ENCODE data around the gene YTHDF2. TPM values are rescaled to one million over a fixed set of nuclear protein-coding genes. Genes with fewer than 3 reads are reported as not detected.

YTHDF2 gene
- total and polyA plus RNA-seq, 2 of the 13 experiments (the other 11 are each of a cell fraction or from before 2014, with no cell fraction given), result 48.4 to 59.6 TPM

DNA sequence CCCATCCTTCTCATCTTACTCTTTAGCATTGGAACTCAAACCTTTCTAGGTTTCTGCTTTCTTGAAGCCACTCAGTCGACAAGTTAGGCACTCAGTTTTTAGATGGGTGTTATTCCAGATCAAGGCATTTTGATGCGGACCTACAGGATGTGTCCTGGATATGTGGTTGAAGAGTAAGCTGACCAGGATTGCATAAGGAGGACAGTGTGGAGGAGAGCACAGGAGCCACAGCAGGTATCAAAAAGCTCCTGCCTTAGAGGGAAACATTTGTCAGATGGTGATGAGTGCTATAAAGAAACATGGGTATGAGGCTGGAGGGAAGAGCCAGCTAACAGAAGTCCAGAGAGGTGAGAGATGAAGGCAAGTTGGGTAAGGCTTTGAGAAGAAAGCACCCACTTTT is 41.3 kb downstream of the YTHDF2 start:
- POLR2A ChIA-PET, result no interaction called here
- Histone ChIP-seq H4K20me1 (ENCODE audit: insufficient read depth, low read length) (no peaks in the 10 kb centered on the region), H3K36me3 (replicated peaks in 1 of 2; ENCODE audit: control insufficient read depth in 1 of 2, insufficient read depth in 2 of 2, low read length in 2 of 2) (no peaks in the 10 kb centered on the region; a peak in 1 of 5 replicates), H3K4me2 (ENCODE audit: low read depth, low read length) (no peak overlapping the region), H3K4me3 (replicated peaks in 1 of 3; ENCODE audit: insufficient read depth in 1 of 3, low read depth in 2 of 3, low read length in 3 of 3) (no peak overlapping the region), H2AFZ (ENCODE audit: low read length) (no peak overlapping the region), H3K79me2 (ENCODE audit: insufficient read depth, low read length) (no peaks in the 10 kb centered on the region), H3K9me3 (ENCODE audit: low read length) (no peaks in the 10 kb centered on the region), H3K4me1 (ENCODE audit: insufficient read depth, low read length) (peaks cover 32% of the 10 kb centered on the region), H3K9ac (ENCODE audit: insufficient read depth, low read depth, low read length) (no peak overlapping the region), H3K27me3 (ENCODE audit: control insufficient read depth in 1 of 2, insufficient read depth in 2 of 2, low read length in 2 of 2) (peaks cover 0 to 9% of the 10 kb centered on the region in 2 experiments; a peak in 2 of 5 replicates), H3K27ac (ENCODE audit: extremely low read length, insufficient read depth, low read length) (no peak overlapping the region)
- 0% methylated on average over 2 of the region's 2 CpGs for WGBS (ENCODE audit: low lambda C conversion rate)
- FAIRE-seq, result no peak
- CTCF ChIA-PET (ENCODE audit: low intra/inter-chr PET ratio, low total read pairs), result no interaction called here
- in situ Hi-C loops (cut with HindIII; ENCODE audit: extremely low pct_ligation_motif_present, low pct_unique_long_range_greater_than_20kb) (loop anchor here (25.0 kb wide), 1 partner anchor 259 kb away; no protein-coding TSS in a partner anchor), intact Hi-C loops (cut with micrococcal nuclease; ENCODE audit: unreplicated experiment) (no loop called here)
- no peak for DNase-seq (ENCODE audit: low spot score)
- TF ChIP-seq ZNF569 (CRISPR knock-in tag; IDR thresholded peaks at IDR 0.05; ENCODE audit: borderline replicate concordance) (no peak), PCBP2 (optimal IDR thresholded peaks at IDR 0.05; ENCODE audit: low read depth, low read length, poor library complexity, severe bottlenecking) (no peak), ZNF782 (CRISPR knock-in tag; IDR thresholded peaks at IDR 0.05; ENCODE audit: borderline replicate concordance) (no peak)
- no TSS peak for BruUV-seq (replicated peaks)
- peak; percentile 12; the same call in 1 of the 3 replicates for ATAC-seq

DNA sequence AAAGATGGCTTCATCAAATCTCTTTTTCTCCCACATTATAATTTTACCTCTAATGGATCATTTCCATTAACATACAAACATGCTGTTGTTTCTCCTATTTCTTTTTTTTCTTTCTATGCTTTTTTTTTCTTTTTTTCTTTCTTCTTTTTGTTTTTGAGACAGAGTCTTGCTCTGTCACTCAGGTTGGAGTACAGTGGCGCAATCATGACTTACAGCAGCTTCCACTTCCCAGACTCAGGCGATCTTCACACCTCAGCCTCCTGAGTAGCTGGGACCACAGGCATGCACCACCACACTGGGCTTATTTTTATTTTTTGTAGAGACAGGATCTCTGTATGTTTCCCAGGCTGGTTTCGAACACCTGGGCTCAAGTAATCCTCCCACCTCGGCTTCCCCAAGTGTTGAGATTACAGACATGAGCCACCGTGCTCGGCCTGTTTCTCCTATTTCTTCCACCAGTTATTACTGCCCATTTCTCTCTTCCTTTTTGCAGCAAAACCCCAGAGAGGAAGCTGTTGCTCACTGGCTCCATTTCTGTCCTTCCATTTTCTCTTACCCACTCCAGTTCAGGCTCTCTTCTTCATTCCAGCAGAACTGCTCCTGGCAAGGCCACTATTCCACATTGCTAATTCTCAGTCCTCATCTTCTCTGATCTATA is 43.1 kb downstream of the YTHDF2 start:
- no peak overlapping the region for H3K4me3 ChIP-seq (replicated peaks in 1 of 3; ENCODE audit: insufficient read depth in 1 of 3, low read depth in 2 of 3, low read length in 3 of 3)
- no peak overlapping the region for H2AFZ ChIP-seq (ENCODE audit: low read length)
- no peak for FAIRE-seq
- no peak for ATAC-seq
- BruUV-seq (replicated peaks), result no TSS peak
- H3K79me2 ChIP-seq (ENCODE audit: insufficient read depth, low read length), result no peaks in the 10 kb centered on the region
- no peak overlapping the region for H3K9ac ChIP-seq (ENCODE audit: insufficient read depth, low read depth, low read length)
- CTCF ChIA-PET (ENCODE audit: low intra/inter-chr PET ratio, low total read pairs), result no interaction called here
- in situ Hi-C loops (cut with HindIII; ENCODE audit: extremely low pct_ligation_motif_present, low pct_unique_long_range_greater_than_20kb), result loop anchor here (25.0 kb wide), 1 partner anchor 257 kb away; no protein-coding TSS in a partner anchor
- WGBS (ENCODE audit: low lambda C conversion rate), result 63% methylated on average over 6 of the region's 6 CpGs
- no peaks in the 10 kb centered on the region for H4K20me1 ChIP-seq (ENCODE audit: insufficient read depth, low read length)
- no peaks in the 10 kb centered on the region for H3K9me3 ChIP-seq (ENCODE audit: low read length)
- DNase-seq (ENCODE audit: low spot score), result no peak
- H3K4me2 ChIP-seq (ENCODE audit: low read depth, low read length), result no peak overlapping the region
- H3K27ac ChIP-seq (ENCODE audit: extremely low read length, insufficient read depth, low read length), result no peak overlapping the region
- H3K4me1 ChIP-seq (ENCODE audit: insufficient read depth, low read length), result peaks cover 32% of the 10 kb centered on the region
- H3K36me3 ChIP-seq (replicated peaks in 1 of 2; ENCODE audit: control insufficient read depth in 1 of 2, insufficient read depth in 2 of 2, low read length in 2 of 2), result no peaks in the 10 kb centered on the region
- peaks cover 0 to 9% of the 10 kb centered on the region in 2 experiments; a peak in 2 of 5 replicates for H3K27me3 ChIP-seq (ENCODE audit: control insufficient read depth in 1 of 2, insufficient read depth in 2 of 2, low read length in 2 of 2)
- intact Hi-C loops (cut with micrococcal nuclease; ENCODE audit: unreplicated experiment), result no loop called here
- POLR2A ChIA-PET, result no interaction called here
- TF ChIP-seq ZFP36L2 (CRISPR knock-in tag; IDR thresholded peaks at IDR 0.05), result no peak
- no peak for TF ChIP-seq MTF2 (CRISPR knock-in tag; IDR thresholded peaks at IDR 0.05; ENCODE audit: borderline replicate concordance)
- no peak for TF ChIP-seq ZFP1 (CRISPR knock-in tag; IDR thresholded peaks at IDR 0.05)
- no peak for TF ChIP-seq TCF7L2 (IDR thresholded peaks at IDR 0.05; ENCODE audit: low read depth, low read length)
- TF ChIP-seq, protein P1, sequence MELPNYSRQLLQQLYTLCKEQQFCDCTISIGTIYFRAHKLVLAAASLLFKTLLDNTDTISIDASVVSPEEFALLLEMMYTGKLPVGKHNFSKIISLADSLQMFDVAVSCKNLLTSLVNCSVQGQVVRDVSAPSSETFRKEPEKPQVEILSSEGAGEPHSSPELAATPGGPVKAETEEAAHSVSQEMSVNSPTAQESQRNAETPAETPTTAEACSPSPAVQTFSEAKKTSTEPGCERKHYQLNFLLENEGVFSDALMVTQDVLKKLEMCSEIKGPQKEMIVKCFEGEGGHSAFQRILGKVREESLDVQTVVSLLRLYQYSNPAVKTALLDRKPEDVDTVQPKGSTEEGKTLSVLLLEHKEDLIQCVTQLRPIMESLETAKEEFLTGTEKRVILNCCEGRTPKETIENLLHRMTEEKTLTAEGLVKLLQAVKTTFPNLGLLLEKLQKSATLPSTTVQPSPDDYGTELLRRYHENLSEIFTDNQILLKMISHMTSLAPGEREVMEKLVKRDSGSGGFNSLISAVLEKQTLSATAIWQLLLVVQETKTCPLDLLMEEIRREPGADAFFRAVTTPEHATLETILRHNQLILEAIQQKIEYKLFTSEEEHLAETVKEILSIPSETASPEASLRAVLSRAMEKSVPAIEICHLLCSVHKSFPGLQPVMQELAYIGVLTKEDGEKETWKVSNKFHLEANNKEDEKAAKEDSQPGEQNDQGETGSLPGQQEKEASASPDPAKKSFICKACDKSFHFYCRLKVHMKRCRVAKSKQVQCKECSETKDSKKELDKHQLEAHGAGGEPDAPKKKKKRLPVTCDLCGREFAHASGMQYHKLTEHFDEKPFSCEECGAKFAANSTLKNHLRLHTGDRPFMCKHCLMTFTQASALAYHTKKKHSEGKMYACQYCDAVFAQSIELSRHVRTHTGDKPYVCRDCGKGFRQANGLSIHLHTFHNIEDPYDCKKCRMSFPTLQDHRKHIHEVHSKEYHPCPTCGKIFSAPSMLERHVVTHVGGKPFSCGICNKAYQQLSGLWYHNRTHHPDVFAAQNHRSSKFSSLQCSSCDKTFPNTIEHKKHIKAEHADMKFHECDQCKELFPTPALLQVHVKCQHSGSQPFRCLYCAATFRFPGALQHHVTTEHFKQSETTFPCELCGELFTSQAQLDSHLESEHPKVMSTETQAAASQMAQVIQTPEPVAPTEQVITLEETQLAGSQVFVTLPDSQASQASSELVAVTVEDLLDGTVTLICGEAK (IDR thresholded peaks at IDR 0.05), result no peak
- TF ChIP-seq, protein P1 (CRISPR knock-in tag; IDR thresholded peaks at IDR 0.05), result no peak
- no peak for TF ChIP-seq RBAK (CRISPR knock-in tag; IDR thresholded peaks at IDR 0.05)

Measured in HepG2 (cell line).